Fibroblast of pulmonary artery (primary cell): Measurements from ENCODE around the gene INTS4.
"Not testable (repeated sequence)": the region's sequence is repeated elsewhere in the genome, so short reads cannot be mapped to it uniquely, and the experiment has no call there.

Source experiments
- DNase-seq: peaks from one replicate; pipeline ENCODE4 v3.0.0-alpha.2; 2010; ENCODE audit warnings: low read depth
- H3K4me3 ChIP-seq: replicated peaks from 2 replicates; pipeline ENCODE4 v1.5.1; 2011; ENCODE audit warnings: low read depth, mild to moderate bottlenecking, control low read depth, low read length, moderate library complexity
- TF ChIP-seq, protein P1 (sequence below): IDR thresholded peaks from 2 replicates; pipeline ENCODE4 v1.5.1; 2011; ENCODE audit warnings: mild to moderate bottlenecking, control low read depth, low read length, inconsistent platforms; ENCODE audit errors: missing control alignments

Gene INTS4

DNA sequence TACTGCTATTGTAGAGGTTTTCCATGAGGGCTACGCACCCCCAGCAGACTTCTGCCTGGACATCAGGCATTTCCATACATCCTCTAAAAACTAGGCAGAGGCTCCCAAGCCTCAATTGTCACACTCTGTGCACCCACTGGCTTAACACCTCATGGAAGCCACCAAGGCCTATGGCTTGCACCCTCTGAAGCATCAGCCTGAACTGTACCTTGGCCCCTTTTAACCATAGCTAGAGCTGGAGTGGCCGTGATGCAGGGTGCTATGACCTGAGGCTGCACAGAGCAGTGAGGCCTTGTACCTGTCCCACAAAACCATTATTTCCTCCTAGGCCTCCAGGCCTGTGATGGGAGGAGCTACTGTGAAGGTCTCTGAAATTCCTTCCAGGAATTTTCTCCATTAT lies 139.6 kb downstream of the INTS4 start:
- H3K4me3 ChIP-seq: no peak overlapping the region
- DNase-seq: no peak
- TF ChIP-seq, protein P1, sequence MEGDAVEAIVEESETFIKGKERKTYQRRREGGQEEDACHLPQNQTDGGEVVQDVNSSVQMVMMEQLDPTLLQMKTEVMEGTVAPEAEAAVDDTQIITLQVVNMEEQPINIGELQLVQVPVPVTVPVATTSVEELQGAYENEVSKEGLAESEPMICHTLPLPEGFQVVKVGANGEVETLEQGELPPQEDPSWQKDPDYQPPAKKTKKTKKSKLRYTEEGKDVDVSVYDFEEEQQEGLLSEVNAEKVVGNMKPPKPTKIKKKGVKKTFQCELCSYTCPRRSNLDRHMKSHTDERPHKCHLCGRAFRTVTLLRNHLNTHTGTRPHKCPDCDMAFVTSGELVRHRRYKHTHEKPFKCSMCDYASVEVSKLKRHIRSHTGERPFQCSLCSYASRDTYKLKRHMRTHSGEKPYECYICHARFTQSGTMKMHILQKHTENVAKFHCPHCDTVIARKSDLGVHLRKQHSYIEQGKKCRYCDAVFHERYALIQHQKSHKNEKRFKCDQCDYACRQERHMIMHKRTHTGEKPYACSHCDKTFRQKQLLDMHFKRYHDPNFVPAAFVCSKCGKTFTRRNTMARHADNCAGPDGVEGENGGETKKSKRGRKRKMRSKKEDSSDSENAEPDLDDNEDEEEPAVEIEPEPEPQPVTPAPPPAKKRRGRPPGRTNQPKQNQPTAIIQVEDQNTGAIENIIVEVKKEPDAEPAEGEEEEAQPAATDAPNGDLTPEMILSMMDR: no peak

DNA sequence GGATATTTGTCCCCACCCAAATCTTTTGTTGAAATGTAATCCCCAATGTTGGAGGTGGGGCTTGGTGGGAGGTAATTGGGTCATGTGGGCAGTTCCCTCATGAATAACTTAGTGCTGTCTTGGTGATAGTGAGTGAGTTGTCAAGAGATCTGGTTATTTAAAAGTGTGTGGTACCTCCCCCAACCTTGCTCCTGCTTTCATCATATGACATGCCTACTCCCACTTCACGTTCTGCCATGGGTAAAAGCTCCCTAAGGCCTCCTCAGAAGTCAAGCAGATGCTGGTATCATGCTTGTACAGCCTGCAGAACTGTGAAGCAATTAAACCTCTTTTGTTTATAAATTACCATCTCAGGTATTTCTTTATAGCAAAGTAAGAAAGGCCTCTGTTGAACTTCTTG lies 143.0 kb downstream of the INTS4 start:
- no peak overlapping the region for H3K4me3 ChIP-seq
- peak; percentile 19 for DNase-seq
- TF ChIP-seq, protein P1: no peak

DNA sequence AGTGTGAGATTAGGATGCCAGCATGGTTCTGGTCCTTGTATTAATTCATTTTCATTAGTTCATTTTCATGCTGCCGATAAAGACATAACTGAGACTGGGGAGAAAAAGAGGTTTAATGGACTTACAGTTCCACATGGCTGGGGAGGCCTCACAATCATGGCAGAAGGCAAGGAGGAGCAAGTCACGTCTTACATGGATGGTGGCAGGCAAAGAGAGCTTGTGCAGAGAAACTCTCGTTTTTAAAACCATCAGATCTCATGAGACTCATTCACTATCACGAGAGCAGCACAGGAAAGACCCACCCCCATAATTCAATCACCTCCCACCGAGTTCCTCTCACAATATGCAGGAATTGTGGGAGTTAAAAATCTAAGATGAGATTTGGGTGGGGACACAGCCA lies 150.8 kb downstream of the INTS4 start:
- not testable (repeated sequence) for H3K4me3 ChIP-seq, DNase-seq

DNA sequence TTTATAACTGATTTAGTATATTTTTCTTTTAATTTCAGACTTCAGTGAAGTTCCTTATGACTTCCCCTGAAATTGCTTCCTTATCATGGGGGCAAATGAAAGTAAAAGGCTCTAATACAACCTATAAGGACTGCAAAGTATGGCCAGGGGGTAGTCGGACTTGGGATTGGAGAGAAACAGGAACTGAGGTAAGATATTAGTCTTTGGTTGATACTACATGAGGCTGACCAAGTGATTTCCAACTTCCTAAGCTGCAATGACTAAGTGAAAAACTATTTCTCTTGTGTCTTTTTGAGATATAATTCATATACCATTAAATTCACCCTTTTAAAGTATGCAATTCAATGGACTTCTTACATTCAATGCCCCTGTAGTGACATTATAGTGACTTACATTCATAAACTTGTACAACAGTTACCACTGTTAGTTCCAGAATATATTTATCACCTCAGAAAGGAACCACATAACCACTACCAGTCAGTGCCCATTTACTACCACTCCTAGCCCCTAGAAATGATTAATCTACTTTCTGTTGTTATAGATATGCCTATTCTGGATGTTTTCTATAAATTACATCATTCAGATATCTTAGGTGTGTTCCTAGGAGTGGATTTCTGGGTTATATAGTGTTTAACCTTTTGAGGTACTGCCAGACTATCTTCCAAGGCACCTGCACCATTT lies 151.9 kb downstream of the INTS4 start:
- no peak overlapping the region for H3K4me3 ChIP-seq
- TF ChIP-seq, protein P1: no peak
- DNase-seq: peak; percentile 59

DNA sequence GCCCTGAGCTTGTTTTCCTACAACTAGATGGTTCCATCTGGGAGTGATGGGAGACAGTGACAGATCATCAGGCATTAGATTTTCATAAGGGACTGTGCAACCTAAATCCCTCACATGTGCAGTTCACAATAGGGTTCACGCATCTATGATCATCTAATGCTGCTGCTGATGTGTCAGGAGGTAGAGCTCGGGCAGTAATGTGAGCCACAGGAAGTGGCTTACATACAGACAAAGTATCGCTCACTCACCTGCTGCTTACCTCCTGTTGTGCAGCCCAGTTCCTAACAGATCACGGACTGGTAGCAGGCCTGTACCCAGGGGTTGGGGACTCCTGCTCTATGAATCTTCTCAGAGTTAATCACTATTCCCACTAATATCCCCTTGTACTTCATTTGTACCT lies 161.2 kb downstream of the INTS4 start:
- DNase-seq: no peak
- TF ChIP-seq, protein P1: no peak
- no peak overlapping the region for H3K4me3 ChIP-seq

DNA sequence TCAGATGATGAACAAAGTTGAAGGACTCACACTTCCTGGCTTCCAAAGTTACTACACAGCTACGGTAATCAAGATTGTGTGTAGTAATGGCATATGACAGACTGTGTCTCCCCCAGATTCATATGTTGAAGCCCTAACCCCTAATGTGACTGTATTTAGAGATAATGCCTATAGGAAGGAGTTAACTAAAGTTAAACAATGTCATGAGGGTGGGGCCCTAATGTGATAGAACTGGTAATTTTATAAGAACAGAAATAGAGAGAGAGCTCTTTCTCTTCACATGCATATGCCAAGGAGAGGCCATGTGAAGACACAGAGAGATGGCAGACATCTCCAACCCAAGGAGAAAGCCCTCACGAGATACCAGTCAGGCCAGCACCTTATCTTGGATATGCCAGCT lies 165.5 kb downstream of the INTS4 start:
- no peak for DNase-seq
- H3K4me3 ChIP-seq: no peak overlapping the region
- TF ChIP-seq, protein P1: no peak
